NCI-H82 treated with DMSO at 0.1 percent for 48 hours (cell line): ENCODE data around the gene ELF1.

ENCODE experiments used
- DNase-seq: peaks from one replicate; lab custom pipeline; 2025; ENCODE audit not compliant: unreplicated experiment; lab: John Stamatoyannopoulos, UW

The ELF1 gene

GRCh38 chr13:41006978-41007743 is 12.0 kb downstream of the ELF1 start:
- no peak for DNase-seq

- no peak for DNase-seq
These were observed 12.8 kb downstream of the ELF1 start for GRCh38 chr13:41006306-41006705.

GRCh38 chr13:41005704-41006103 is 13.4 kb downstream of the ELF1 start:
- no peak for DNase-seq

GRCh38 chr13:41004875-41005693 is 14.0 kb downstream of the ELF1 start:
- no peak for DNase-seq

GRCh38 chr13:41002606-41003005 is 16.5 kb downstream of the ELF1 start:
- no peak for DNase-seq

GRCh38 chr13:41001695-41002094 is 17.4 kb downstream of the ELF1 start:
- no peak for DNase-seq

GRCh38 chr13:40999416-40999815 is 19.7 kb downstream of the ELF1 start:
- no peak for DNase-seq

- DNase-seq = no peak
These were observed 22.6 kb downstream of the ELF1 start for GRCh38 chr13:40996426-40997092.

GRCh38 chr13:40995997-40996396 is 23.1 kb downstream of the ELF1 start:
- DNase-seq = no peak

GRCh38 chr13:40994581-40995230 is 24.4 kb downstream of the ELF1 start:
- DNase-seq = no peak

- DNase-seq = no peak
These were observed 25.1 kb downstream of the ELF1 start for GRCh38 chr13:40993987-40994386.

- no peak for DNase-seq
These were observed 26.2 kb downstream of the ELF1 start for GRCh38 chr13:40992678-40993518.

GRCh38 chr13:40987606-40988280 is 31.4 kb downstream of the ELF1 start:
- DNase-seq = no peak

- DNase-seq = no peak
These were observed 32.8 kb downstream of the ELF1 start for GRCh38 chr13:40986101-40986856.

- no peak for DNase-seq
These were observed 33.6 kb downstream of the ELF1 start for GRCh38 chr13:40985381-40986100.

GRCh38 chr13:40984668-40985366 is 34.3 kb downstream of the ELF1 start:
- DNase-seq = no peak

- DNase-seq = no peak
These were observed 35.1 kb downstream of the ELF1 start for GRCh38 chr13:40983725-40984667.
